MCF 10A (cell line): ENCODE data around the gene NDUFV1. TPM values are rescaled to one million over a fixed set of nuclear protein-coding genes. Genes with fewer than 3 reads are reported as not detected.

ENCODE experiments used
- BruUV-seq: library from RNA; stranded (reverse); fragments of 400-500 nt; replicated peaks from 2 replicates; lab custom pipeline; 2021; lab: Mats Ljungman, UMichigan
- CTCF ChIA-PET: fragments of 300-600 bp; sonication (Branson Sonifier 250); formaldehyde crosslinking; extraction: SDS; loops from one replicate; lab custom pipeline; 2021; ENCODE audit warnings: antibody characterized with exemption, inconsistent platforms; lab: Yijun Ruan, JAX
- POLR2A ChIA-PET: fragments of 300-600, 350-650 bp; sonication (Branson Sonifier 250); formaldehyde crosslinking; extraction: SDS; loops from one replicate; lab custom pipeline; 2020; ENCODE audit warnings: antibody characterized with exemption, inconsistent platforms; lab: Yijun Ruan, JAX
- DNase-seq: peaks from one replicate; pipeline ENCODE4 v3.0.0-alpha.2; 2018; ENCODE audit not compliant: unreplicated experiment
- H3K27ac Mint-ChIP-seq: one replicate; pipeline ENCODE4 v1.8.0; 2022; ENCODE audit warnings: mild to moderate bottlenecking, low read depth, mixed read lengths; ENCODE audit not compliant: unreplicated experiment
- H3K27me3 Mint-ChIP-seq: one replicate; pipeline ENCODE4 v1.8.0; 2022; ENCODE audit warnings: mixed read lengths; ENCODE audit not compliant: insufficient read depth, unreplicated experiment
- H3K36me3 Mint-ChIP-seq: one replicate; pipeline ENCODE4 v1.8.0; 2022; ENCODE audit warnings: mild to moderate bottlenecking, moderate library complexity, mixed read lengths; ENCODE audit not compliant: insufficient read depth, unreplicated experiment
- H3K4me1 Mint-ChIP-seq: one replicate; pipeline ENCODE4 v1.8.0; 2022; ENCODE audit warnings: mixed read lengths; ENCODE audit not compliant: insufficient read depth, unreplicated experiment
- H3K4me3 Mint-ChIP-seq: one replicate; pipeline ENCODE4 v1.8.0; 2022; ENCODE audit warnings: mild to moderate bottlenecking, moderate library complexity, mixed read lengths; ENCODE audit not compliant: unreplicated experiment
- H3K9me3 Mint-ChIP-seq: one replicate; pipeline ENCODE4 v1.8.0; 2022; ENCODE audit warnings: mixed read lengths; ENCODE audit not compliant: unreplicated experiment
- intact Hi-C: fragments of 100-400 bp; cut with micrococcal nuclease; formaldehyde crosslinking; loops from 2 replicates; pipeline ENCODE4 v1.14.1; 2022
- total RNA-seq: library from RNA; stranded (reverse); gene quantifications from 2 replicates; pipeline ENCODE4 v1.2.3, GENCODE V29; 2022
- TF ChIP-seq, protein P1 (sequence below): fragments of 200-600 bp; IDR thresholded peaks from one replicate; pipeline ENCODE4 v1.8.0; 2022; ENCODE audit warnings: antibody characterized with exemption, mild to moderate bottlenecking; ENCODE audit not compliant: unreplicated experiment

NDUFV1 gene
- total RNA-seq, 1 experiment from 2014 or later: 223 TPM

DNA sequence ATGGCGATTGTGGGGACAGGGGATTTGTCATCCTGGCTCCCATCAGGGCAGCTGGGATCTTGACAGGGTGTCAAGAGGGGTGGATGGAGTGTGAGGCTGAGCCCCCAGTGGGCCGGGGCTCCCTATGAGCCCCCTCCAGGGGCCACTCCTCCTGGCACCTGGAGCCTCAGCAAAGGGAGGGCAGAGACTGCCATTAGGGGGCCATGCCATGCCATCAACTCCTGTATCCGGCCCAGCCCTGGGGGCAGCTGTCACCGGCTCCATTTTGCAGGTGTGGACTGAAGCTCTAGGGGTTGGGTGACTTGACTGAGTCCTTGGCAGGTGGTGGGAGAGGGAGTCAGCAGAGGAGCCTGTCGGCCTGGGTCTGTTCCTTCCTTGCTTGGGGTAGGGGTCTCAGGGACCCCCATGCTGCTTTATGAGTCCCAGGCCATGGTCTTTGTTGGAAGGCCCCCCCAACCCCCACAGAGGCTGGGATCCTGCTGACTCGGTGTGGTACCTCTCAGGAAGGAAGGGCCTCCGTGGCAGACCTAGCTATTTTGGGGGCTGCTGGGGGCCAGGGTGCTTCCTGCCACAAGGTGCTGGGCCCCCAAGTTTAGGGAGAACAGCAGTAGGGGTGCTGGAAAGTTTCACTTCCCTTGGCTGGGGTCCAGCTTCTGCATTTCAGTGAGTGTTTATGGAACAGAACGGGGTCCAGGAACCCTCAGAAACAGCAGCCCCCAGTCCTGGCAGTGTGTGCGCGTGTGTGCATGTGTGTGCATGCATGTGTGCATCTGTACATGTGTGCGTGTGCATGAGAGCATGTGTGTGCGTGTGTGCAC is 42.3 kb downstream of the NDUFV1 start:
- Mint-ChIP-seq H3K27ac (no peak overlapping the region), H3K27me3 (no peaks in the 10 kb centered on the region), H3K9me3 (no peaks in the 10 kb centered on the region), H3K4me1 (no peaks in the 10 kb centered on the region), H3K36me3 (no peaks in the 10 kb centered on the region), H3K4me3 (no peak overlapping the region)
- BruUV-seq: no TSS peak
- no peak for DNase-seq
- intact Hi-C loops: no loop called here
- POLR2A ChIA-PET: interaction anchor here (0.6 kb wide), 1 partner anchor 11 kb away, joined by 3 read pairs; no protein-coding TSS in a partner anchor
- CTCF ChIA-PET: interaction anchor here (0.6 to 1.5 kb wide), 5 partner anchors 9 to 113 kb away, joined by 3 to 7 read pairs (median 3); partner anchors contain the start of gene NUDT8
- TF ChIP-seq, protein P1, sequence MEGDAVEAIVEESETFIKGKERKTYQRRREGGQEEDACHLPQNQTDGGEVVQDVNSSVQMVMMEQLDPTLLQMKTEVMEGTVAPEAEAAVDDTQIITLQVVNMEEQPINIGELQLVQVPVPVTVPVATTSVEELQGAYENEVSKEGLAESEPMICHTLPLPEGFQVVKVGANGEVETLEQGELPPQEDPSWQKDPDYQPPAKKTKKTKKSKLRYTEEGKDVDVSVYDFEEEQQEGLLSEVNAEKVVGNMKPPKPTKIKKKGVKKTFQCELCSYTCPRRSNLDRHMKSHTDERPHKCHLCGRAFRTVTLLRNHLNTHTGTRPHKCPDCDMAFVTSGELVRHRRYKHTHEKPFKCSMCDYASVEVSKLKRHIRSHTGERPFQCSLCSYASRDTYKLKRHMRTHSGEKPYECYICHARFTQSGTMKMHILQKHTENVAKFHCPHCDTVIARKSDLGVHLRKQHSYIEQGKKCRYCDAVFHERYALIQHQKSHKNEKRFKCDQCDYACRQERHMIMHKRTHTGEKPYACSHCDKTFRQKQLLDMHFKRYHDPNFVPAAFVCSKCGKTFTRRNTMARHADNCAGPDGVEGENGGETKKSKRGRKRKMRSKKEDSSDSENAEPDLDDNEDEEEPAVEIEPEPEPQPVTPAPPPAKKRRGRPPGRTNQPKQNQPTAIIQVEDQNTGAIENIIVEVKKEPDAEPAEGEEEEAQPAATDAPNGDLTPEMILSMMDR: no peak

DNA sequence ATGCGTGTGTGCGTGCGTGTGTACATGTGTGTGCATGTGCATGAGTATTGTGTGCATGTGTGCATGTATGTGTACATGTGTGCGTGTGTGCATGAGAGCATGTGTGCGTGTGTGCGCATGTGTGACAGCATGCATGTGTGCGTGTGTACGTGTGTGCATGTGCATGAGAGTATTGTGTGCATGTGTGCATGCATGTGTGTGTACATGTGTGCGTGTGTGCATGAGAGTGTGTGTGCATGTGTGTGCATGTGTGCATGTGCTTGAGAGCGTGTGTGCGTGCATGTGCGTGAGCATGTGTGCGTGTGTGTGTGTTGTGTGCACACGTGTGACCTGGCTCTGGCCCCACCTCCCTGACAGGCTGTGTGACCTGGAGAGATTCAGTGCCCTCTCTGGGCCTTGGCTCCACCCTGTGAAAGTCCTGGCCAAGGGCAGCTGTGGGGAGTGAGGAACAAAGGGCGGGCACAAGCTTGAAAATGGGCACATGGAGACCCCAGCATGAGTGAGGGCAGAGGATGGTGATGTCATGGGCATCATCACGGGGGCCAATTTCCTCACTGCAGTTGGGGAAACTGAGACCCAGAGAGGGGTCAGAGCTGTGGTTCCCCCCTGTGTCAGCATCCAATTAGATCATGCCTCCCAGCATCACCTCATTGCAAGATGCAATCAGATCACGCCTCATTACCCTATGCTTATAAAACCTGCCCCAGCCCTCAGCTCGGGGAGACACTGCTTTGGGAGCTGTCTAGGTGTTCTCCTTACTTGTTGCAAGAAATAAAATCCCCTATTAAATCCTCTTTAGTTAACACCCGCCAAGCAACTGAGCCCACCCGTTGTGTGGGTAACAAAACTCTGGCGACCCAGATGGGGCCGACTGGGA is 43.1 kb downstream of the NDUFV1 start:
- H3K36me3 Mint-ChIP-seq: no peaks in the 10 kb centered on the region
- H3K9me3 Mint-ChIP-seq: no peaks in the 10 kb centered on the region
- ChIA-PET POLR2A (no interaction called here), CTCF (interaction anchor here (0.6 to 1.5 kb wide), 2 partner anchors 20 to 118 kb away, joined by 3 to 7 read pairs; partner anchors contain the start of gene NUDT8)
- TF ChIP-seq, protein P1: no peak
- H3K4me3 Mint-ChIP-seq: no peak overlapping the region
- no peak overlapping the region for H3K27ac Mint-ChIP-seq
- no TSS peak for BruUV-seq
- H3K4me1 Mint-ChIP-seq: no peaks in the 10 kb centered on the region
- intact Hi-C loops: no loop called here
- no peak for DNase-seq
- H3K27me3 Mint-ChIP-seq: no peaks in the 10 kb centered on the region

DNA sequence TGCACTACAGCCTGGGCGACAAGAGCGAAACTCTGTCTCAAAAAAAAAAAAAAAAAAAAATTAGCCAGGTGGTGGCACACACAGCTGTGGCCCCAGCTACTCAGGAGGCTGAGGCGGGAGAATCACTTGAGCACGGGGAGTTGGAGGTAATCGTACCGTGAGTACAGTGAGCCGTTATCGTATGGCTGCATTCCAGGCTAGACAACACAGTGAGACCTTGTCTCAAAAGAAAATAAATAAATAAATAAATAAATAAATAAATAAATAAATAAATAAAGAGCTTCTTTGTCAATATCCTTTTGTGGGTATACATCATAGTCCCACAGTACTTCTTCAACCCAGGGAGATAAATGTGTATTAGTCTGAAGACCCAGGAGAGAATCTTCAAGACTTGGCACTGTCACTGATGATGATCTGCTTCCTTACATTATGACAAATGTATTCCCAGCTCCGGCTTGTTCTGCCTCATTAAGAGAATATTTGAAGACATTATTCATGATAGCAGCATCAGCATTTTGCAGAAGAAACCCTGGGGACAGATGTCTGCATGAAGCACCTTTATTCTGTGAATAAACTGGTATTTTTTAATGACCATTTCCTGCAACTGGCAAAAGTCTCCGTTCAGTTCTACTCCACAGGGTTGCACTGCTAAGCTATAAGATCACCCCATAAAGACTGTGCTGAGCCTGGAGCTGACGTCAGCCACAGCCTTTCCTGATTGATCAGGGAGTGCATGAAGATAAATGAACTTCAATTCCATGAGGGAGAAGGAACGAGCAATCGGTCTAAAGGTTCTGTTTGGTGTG is 45.4 kb downstream of the NDUFV1 start:
- Mint-ChIP-seq H3K4me3 (no peak overlapping the region), H3K27ac (no peak overlapping the region), H3K36me3 (no peaks in the 10 kb centered on the region), H3K27me3 (no peaks in the 10 kb centered on the region), H3K9me3 (no peaks in the 10 kb centered on the region), H3K4me1 (no peaks in the 10 kb centered on the region)
- no peak for DNase-seq
- TF ChIP-seq, protein P1: no peak
- ChIA-PET CTCF (interaction anchor here (0.6 to 1.2 kb wide), 6 partner anchors 13 to 342 kb away, joined by 3 to 6 read pairs (median 4); no protein-coding TSS in a partner anchor), POLR2A (interaction anchor here (0.6 to 1.5 kb wide), 5 partner anchors 8 to 70 kb away, joined by 3 read pairs; no protein-coding TSS in a partner anchor)
- no TSS peak for BruUV-seq
- intact Hi-C loops: no loop called here
